ENCODE measurements around the gene FBXW11. TPM values are rescaled to one million over a fixed set of nuclear protein-coding genes. Genes with fewer than 3 reads are reported as not detected.

Gene FBXW11
- total and polyA plus RNA-seq, 2 of the 8 experiments (the other 6 are each of a cell fraction or from before 2014, with no cell fraction given) = 45.0 to 75.6 TPM

GRCh38 chr5:171990713-171991015 lies 15.8 kb downstream of the FBXW11 start:
- peaks cover 2 to 13% (median 8%) of the 10 kb centered on the region in 4 experiments; a peak in 5 of 7 replicates for H3K4me1 ChIP-seq (replicated peaks in 1 of 4; ENCODE audit: control insufficient read depth in 3 of 4, insufficient read depth in 4 of 4, low read length in 3 of 4)
- H3K36me3 ChIP-seq (ENCODE audit: control insufficient read depth in 2 of 4, insufficient read depth in 4 of 4, low read length in 3 of 4) = peaks cover 0 to 27% (median 4%) of the 10 kb centered on the region in 4 experiments; a peak in 2 of 8 replicates
- no peak overlapping the region for H4K91ac ChIP-seq (replicated peaks; ENCODE audit: insufficient read length, low read length)
- no peak overlapping the region for H4K5ac ChIP-seq (ENCODE audit: insufficient read length, low read depth, low read length)
- POLR2A ChIA-PET (ENCODE audit: partially characterized antibody) = interaction anchor here (1.6 to 2.2 kb wide), 3 partner anchors 9 to 17 kb away, joined by 3 to 16 read pairs (median 6); partner anchors contain the start of gene FBXW11
- no peak overlapping the region for H2BK12ac ChIP-seq (ENCODE audit: low read depth, low read length)
- H2BK15ac ChIP-seq (ENCODE audit: low read length) = no peak overlapping the region
- H3K9ac ChIP-seq (replicated peaks in 1 of 4; ENCODE audit: extremely low read depth in 1 of 4, low read depth in 3 of 4, low read length in 3 of 4) = no peak overlapping the region
- H4K8ac ChIP-seq (ENCODE audit: extremely low read depth, insufficient read depth, low read length) = no peak overlapping the region
- peaks cover 25 to 98% of the 10 kb centered on the region in 2 experiments for H3K79me2 ChIP-seq (ENCODE audit: control insufficient read depth in 1 of 2, insufficient read depth in 2 of 2, low read length in 2 of 2)
- TF ChIP-seq TCF12 (IDR thresholded peaks at IDR 0.05; ENCODE audit: low read depth, low read length) = no peak
- no peak for TF ChIP-seq KDM5A (IDR thresholded peaks at IDR 0.05; ENCODE audit: low read length)
- no peak for TF ChIP-seq YY1 (IDR thresholded peaks at IDR 0.05; ENCODE audit: low read depth, low read length)
- TF ChIP-seq CBX5 (IDR thresholded peaks at IDR 0.05; ENCODE audit: low read depth, low read length) = no peak
- no peak for TF ChIP-seq RAD21 (IDR thresholded peaks at IDR 0.05 in 1 of 2, conservative IDR thresholded peaks at IDR 0.05 in 1 of 2; ENCODE audit: low read depth in 2 of 2, low read length in 2 of 2)
- TF ChIP-seq CEBPB (IDR thresholded peaks at IDR 0.05; ENCODE audit: low read depth, low read length) = no peak
- no peak for TF ChIP-seq TEAD4 (IDR thresholded peaks at IDR 0.05; ENCODE audit: low read depth, low read length)
- no peak for TF ChIP-seq JUND (IDR thresholded peaks at IDR 0.05; ENCODE audit: low read length)
- no peak for TF ChIP-seq TBP (IDR thresholded peaks at IDR 0.05; ENCODE audit: low read depth, low read length)
- peaks cover 15 to 21% of the 10 kb centered on the region in 2 experiments for H4K20me1 ChIP-seq (replicated peaks in 1 of 2; ENCODE audit: control insufficient read depth in 1 of 2, insufficient read depth in 2 of 2, low read length in 2 of 2)
- no peak overlapping the region for H3K23ac ChIP-seq (ENCODE audit: insufficient read length)
- 90% methylated on average over 7 of the region's 7 CpGs; no CpG with 5 or more reads in 1 of the 2 experiments for WGBS, 2 experiments (ENCODE audit: extremely low coverage in 1 of 2, insufficient coverage in 1 of 2, insufficient read length in 1 of 2, insufficient replicate concordance in 2 of 2, low coverage in 1 of 2, low lambda C conversion rate in 2 of 2, missing lambda C conversion rate in 1 of 2)
- H3K14ac ChIP-seq (ENCODE audit: insufficient read length) = no peak overlapping the region
- no peak overlapping the region for H3K4me2 ChIP-seq (ENCODE audit: insufficient read depth in 1 of 2, low read depth in 2 of 2, low read length in 2 of 2)
- H2AFZ ChIP-seq (ENCODE audit: low read length) = no peak overlapping the region
- no peak overlapping the region for H3K18ac ChIP-seq (ENCODE audit: extremely low read depth, low read length)
- no peaks in the 10 kb centered on the region for H3K27me3 ChIP-seq (replicated peaks in 1 of 4; ENCODE audit: control insufficient read depth in 3 of 4, extremely low read depth in 1 of 4, insufficient read depth in 3 of 4, low read length in 3 of 4)
- CTCF ChIA-PET (ENCODE audit: partially characterized antibody) = interaction anchor here (0.8 to 1.1 kb wide), 2 partner anchors 19 to 78 kb away, joined by 3 read pairs; no protein-coding TSS in a partner anchor
- no peak overlapping the region for H2BK120ac ChIP-seq (replicated peaks; ENCODE audit: low read depth, low read length)
- H3K27ac ChIP-seq (ENCODE audit: low read depth, low read length) = no peak overlapping the region
- H3K56ac ChIP-seq (replicated peaks; ENCODE audit: insufficient read length, low read depth, low read length) = no peak overlapping the region
- peaks cover 2% of the 10 kb centered on the region for H3K79me1 ChIP-seq (ENCODE audit: low read depth, low read length)
- H3K9me3 ChIP-seq (ENCODE audit: insufficient read depth in 2 of 2, low read depth in 1 of 2, low read length in 1 of 2) = no peaks in the 10 kb centered on the region
- DNase-seq (ENCODE audit: low read depth in 1 of 2, low spot score in 2 of 2) = no peak
- no peak overlapping the region for H2BK20ac ChIP-seq (ENCODE audit: low read length)
- no peak for FAIRE-seq
- H3K4ac ChIP-seq (replicated peaks; ENCODE audit: insufficient read length, low read depth, low read length) = no peak overlapping the region
- no peak overlapping the region for H2BK5ac ChIP-seq (ENCODE audit: low read depth, low read length)
- H3K4me3 ChIP-seq (ENCODE audit: extremely low read depth in 1 of 4, insufficient read depth in 2 of 4, low read depth in 3 of 4, low read length in 4 of 4) = no peak overlapping the region
- no peak overlapping the region for H2AK5ac ChIP-seq (ENCODE audit: low read depth, low read length)
- no peaks in the 10 kb centered on the region; the same call in 1 of the 2 replicates for H3K23me2 ChIP-seq (ENCODE audit: low read depth, low read length)

All from H1 (cell line).